HG03342 (cell line): ENCODE results near the gene TAS1R3.

Experiments
- ATAC-seq: cut with Tn5 transposase; IDR thresholded peaks from one replicate; pipeline ENCODE4 v1.9.1; 2021; ENCODE audit warnings: mild to moderate bottlenecking, moderate library complexity; ENCODE audit not compliant: unreplicated experiment

The TAS1R3 gene

GRCh38 chr1:1331068-1331965 lies at the start of gene TAS1R3:
Gene TAS1R3 (plus strand): TSS chr1:1331280. CDS start chr1:1331346, 66 bp downstream.
- ATAC-seq: no peak

- no peak for ATAC-seq
Observed at GRCh38 chr1:1281533-1282321, 49.4 kb upstream of the TAS1R3 start.

- no peak for ATAC-seq
Observed at GRCh38 chr1:1282998-1283397, 48.1 kb upstream of the TAS1R3 start.

DNA sequence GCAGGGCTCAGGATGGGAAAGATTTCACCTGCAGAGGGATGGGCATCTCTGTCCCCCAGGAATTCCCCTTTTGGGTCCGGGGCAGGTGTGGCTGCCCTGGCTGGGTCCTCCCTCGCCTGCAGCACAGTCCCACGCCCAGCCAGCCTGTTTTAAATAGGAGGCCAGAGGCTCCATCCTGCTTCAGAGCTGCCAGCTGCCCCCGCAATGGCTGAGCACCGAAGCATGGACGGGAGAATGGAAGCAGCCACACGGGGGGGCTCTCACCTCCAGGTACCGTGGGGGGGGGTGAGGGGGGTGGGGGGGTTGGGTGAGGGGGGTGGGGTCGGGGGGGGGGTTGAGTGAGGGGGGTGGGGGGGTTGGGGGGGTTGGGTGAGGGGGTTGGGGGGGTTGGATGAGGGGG lies 47.3 kb upstream of the TAS1R3 start:
- ATAC-seq: no peak

DNA sequence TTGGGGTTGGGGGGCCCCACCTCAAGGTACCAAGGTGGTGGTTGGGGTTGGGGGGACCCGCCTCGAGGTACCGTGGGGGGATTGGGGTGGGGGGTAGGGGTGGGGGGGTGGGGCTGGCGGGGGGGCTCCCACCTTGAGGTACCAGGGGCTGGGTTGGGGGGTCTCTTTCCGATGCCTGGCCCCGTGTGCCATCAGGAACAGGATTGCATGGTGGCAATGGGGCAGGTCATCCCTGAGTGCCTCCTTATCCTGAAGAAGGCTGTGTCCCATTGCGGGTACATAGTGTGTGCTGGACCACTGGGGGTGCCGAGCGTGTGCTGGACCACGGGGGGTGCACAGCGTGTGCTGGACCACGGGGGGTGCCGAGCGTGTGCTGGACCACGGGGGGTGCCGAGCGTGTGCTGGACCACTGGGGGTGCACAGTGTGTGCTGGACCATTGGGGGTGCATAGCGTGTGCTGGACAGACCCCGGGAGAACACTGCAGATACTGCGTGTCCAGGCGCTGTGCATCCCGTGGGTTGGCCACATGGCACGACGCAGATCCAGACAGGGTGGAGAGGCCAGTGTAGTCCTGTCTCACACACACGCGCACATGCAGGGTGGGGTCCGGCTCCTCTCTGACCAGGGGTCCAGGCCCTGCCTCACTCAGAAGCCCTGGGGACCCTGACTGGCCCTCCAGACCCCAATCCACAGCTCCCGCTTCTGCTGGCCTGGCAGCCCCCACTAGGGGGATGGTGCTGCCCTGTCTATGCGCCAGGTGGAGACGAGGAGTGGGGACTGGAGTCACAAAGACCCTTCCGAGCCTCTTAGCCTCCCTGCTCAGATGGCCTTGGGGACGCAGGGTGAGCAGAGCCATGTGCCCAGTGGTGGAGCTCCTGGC lies 46.6 kb upstream of the TAS1R3 start:
- ATAC-seq: no peak

GRCh38 chr1:1285102-1285571 lies 45.9 kb upstream of the TAS1R3 start:
- no peak for ATAC-seq

GRCh38 chr1:1285611-1286311 lies 45.3 kb upstream of the TAS1R3 start:
- ATAC-seq: no peak

DNA sequence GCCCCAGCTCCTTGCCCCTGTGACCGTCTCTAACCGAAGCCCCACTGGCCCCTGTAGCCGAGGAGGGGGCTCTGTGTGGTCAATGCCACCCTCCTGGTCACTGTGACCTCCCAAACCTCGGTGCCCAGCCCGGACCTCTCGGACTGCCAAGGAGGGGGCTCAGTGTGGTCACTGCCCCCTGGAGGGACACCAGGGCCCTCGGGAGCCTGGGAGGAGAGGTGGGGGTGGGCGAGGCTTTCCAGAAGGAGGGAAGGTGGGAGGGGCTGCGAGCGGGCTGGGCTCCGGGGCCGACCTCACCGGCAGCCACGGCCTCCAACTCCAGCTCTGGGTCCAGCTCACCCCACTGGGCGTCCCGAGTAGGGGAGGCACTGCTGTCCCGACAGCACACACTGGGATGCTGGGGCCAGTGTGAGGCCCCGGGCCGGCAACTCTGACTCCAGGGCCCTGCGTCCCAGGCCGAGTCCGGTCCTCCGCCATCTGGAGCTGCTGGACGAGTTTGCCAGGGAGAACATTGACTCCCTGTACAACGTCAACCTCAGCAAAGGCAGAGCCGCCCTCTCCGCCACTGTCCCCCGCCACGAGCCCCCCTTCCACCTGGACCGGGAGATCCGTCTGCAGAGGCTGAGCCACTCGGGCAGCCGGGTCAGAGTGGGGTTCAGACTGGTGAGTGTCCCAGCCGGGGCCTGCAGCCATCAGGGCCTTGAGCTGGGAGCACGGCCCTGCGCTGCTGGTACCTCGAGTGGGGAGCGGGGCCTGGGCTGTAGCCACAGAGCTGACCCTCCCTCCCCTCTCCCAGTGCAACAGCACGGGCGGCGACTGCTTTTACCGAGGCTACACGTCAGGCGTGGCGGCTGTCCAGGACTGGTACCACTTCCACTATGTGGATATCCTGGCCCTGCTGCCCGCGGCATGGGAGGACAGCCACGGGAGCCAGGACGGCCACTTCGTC lies 44.5 kb upstream of the TAS1R3 start:
- no peak for ATAC-seq

- no peak for ATAC-seq
Observed at GRCh38 chr1:1287288-1288110, 43.6 kb upstream of the TAS1R3 start.

DNA sequence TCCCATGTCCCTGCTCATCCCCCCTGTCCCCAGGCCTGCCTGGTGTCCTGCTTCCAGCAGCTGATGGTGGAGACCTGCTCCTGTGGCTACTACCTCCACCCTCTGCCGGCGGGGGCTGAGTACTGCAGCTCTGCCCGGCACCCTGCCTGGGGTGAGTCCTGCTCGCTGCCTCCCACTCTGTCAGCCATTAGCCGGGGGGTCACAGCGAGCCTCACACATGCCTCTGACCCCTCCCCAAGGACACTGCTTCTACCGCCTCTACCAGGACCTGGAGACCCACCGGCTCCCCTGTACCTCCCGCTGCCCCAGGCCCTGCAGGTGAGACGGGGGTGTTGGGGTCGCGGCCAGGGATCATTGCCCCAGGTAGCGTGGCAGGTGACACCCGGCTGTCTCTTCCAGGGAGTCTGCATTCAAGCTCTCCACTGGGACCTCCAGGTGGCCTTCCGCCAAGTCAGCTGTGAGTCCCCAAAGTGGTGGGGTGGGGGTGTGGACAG lies 40.8 kb upstream of the TAS1R3 start:
- ATAC-seq: no peak

- no peak for ATAC-seq
Observed at GRCh38 chr1:1291023-1291528, 40.0 kb upstream of the TAS1R3 start.

DNA sequence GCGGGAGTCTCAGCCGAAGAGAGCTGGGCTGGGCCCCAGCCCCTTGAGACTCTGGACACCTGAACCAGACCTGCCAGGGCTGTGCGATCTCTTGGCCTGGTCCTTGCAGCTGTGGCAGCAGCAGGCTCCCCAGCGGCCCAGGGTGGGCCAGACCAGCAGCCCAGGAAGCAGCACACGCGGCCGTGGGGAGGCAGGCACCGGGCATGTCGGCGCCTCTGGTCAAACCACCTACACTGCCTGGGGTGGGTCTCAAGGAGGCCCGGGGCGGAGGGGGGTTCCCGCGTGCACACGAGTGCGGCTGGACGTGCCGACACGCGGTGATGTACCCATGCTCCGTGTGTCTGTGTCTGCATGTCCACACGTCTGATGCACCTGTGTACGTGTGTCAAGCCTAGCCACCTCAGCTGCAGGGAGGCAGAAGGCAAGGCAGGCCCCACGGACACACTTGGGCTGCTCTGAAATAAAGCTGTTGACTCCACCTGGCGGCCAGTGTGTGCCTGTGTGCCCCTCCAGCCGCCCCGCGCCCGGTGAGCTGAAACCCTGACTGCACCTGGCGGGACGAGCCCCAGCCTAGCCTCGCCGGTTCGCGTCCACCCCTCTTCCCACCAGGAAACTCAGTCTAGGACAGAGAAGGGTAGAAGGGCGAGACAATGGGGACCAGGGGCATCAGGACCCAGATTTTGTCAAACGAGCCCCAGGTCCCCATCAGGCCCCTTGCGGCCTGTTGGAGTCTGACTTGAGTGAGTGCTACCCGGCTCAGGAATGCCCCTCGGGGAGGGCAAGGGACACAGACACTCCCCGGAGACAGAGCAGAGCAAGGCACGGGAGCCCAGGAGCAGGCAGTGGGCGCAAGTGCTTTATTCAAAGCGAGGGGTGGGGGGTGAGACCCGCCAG lies 39.3 kb upstream of the TAS1R3 start:
- ATAC-seq: no peak

DNA sequence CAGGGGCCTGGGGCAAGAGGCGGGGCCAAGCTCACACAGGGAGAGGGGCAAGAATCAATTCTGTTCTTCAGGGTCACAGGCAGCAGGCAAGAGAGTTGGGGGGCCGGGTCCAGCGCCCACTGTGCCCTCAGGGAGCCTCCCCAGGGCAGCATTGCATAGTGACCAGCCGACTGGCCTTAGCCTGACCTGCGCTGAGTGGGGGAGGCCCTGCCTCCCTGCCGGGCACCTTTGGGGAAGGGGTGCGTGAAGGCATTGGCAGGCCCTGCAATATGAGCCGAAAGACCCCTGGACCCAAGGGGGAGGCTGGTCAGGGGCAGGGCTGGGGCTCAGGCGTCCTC lies 38.7 kb upstream of the TAS1R3 start:
- no peak for ATAC-seq

DNA sequence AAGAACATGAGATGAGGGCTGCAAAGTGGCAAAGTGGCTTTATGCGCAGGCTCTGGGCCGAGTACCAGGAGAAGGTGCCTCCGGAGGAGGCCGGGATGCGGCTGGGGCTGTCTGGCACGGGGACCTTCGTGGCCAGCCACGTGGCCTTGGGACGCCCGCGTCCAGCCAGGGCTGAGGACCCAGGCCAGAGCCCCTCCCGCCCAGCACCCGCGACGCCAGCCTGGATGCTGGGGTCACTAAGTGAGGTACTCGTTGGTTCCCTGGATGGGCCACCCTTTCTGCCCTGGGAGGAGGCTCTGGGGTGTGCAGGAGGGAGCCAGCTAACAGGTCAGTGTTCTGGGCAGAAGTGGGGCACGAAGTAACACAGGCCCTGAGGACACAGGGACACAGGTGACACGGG lies 38.2 kb upstream of the TAS1R3 start:
- ATAC-seq: no peak

- no peak for ATAC-seq
Observed at GRCh38 chr1:1293263-1294249, 37.5 kb upstream of the TAS1R3 start.
